Measurements from ENCODE around the gene CRB3.

GRCh38 chr19:6416658-6417405, 47.2 kb upstream of the CRB3 start:
- TF ChIP-seq CTCF (conservative IDR thresholded peaks at IDR 0.05) = no peak
- no peak for TF ChIP-seq ZFX (IDR thresholded peaks at IDR 0.05)
